Right renal cortex interstitium (tissue), 3 donors: ENCODE results near the gene GLYATL3. TPM values are rescaled to one million over a fixed set of nuclear protein-coding genes. Genes with fewer than 3 reads are reported as not detected.

ENCODE experiments used
- DNase-seq, 3 donors: peaks; one replicate each; pipeline ENCODE4 v3.0.0-alpha.2; 2013; ENCODE audit warnings: low read depth in 3 of 3, low spot score in 2 of 3
- polyA plus RNA-seq, 3 donors: library from polyadenylated mRNA; unstranded; fragments of 120-200 nt; gene quantifications; one replicate each; pipeline ENCODE4 v1.2.1, GENCODE V29; 2013; ENCODE audit not compliant: insufficient read length in 3 of 3

Gene GLYATL3
- polyA plus RNA-seq, 3 donors, result not detected

- no peak for DNase-seq
Observed at GRCh38 chr6:49543087-49543858, 43.5 kb downstream of the GLYATL3 start.

- DNase-seq, result no peak
Observed at GRCh38 chr6:49546331-49546730, 46.6 kb downstream of the GLYATL3 start.

GRCh38 chr6:49548613-49549304 is 49.0 kb downstream of the GLYATL3 start:
- no peak for DNase-seq

- DNase-seq, result no peak
Observed at GRCh38 chr6:49549691-49550491, 50.2 kb downstream of the GLYATL3 start.

GRCh38 chr6:49550492-49551077 is 50.9 kb downstream of the GLYATL3 start, which contains the start of gene C6orf141:
Gene C6orf141, plus strand, starts transcription at chr6:49550668. Its CDS starts 125 bp downstream, at chr6:49550793.
- DNase-seq, result no peak

- no peak for DNase-seq
Observed at GRCh38 chr6:49551078-49551865, 51.5 kb downstream of the GLYATL3 start.

- no peak for DNase-seq
Observed at GRCh38 chr6:49551866-49552129, 52.1 kb downstream of the GLYATL3 start.

- no peak for DNase-seq
Observed at GRCh38 chr6:49552596-49552995, 52.9 kb downstream of the GLYATL3 start.

GRCh38 chr6:49553384-49553783 is 53.7 kb downstream of the GLYATL3 start:
- DNase-seq, result no peak

- DNase-seq, result no peak
Observed at GRCh38 chr6:49555951-49556350, 56.2 kb downstream of the GLYATL3 start.

GRCh38 chr6:49556429-49556837 is 56.7 kb downstream of the GLYATL3 start:
- no peak for DNase-seq

GRCh38 chr6:49557177-49557576 is 57.5 kb downstream of the GLYATL3 start:
- no peak for DNase-seq

GRCh38 chr6:49558238-49558637 is 58.5 kb downstream of the GLYATL3 start:
- no peak for DNase-seq

GRCh38 chr6:49563006-49563886 is 63.5 kb downstream of the GLYATL3 start:
- DNase-seq, result no peak

GRCh38 chr6:49564552-49564951 is 64.8 kb downstream of the GLYATL3 start:
- DNase-seq, result no peak

- DNase-seq, result no peak
Observed at GRCh38 chr6:49565261-49565660, 65.5 kb downstream of the GLYATL3 start.

- DNase-seq, result no peak
Observed at GRCh38 chr6:49565855-49566254, 66.1 kb downstream of the GLYATL3 start.

GRCh38 chr6:49570474-49571079 is 70.9 kb downstream of the GLYATL3 start:
- DNase-seq, result no peak

- no peak for DNase-seq
Observed at GRCh38 chr6:49576618-49577017, 76.9 kb downstream of the GLYATL3 start.
